Measurements from ENCODE around the gene PAPSS2.

DNA sequence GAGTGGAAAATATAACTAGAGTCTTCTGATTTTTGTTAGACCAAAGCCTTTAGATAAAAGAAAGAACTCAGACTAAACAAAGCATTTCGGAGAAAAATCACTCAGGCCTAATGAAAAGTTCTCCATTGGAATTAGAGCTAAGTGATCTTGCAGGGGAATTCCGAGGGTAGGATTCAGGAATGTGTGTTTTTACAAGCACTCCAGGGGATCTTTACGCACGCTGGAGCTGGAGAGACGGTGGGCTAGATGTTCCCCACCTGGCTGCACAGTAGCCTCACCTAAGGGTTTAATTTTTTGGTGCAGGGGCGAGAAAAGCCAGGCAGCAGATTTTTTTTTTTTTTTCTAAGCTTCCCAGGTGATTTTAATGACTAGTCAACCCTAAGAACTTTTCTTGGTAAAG, 7.9 kb upstream of the PAPSS2 start:
- TF ChIP-seq, protein P1, sequence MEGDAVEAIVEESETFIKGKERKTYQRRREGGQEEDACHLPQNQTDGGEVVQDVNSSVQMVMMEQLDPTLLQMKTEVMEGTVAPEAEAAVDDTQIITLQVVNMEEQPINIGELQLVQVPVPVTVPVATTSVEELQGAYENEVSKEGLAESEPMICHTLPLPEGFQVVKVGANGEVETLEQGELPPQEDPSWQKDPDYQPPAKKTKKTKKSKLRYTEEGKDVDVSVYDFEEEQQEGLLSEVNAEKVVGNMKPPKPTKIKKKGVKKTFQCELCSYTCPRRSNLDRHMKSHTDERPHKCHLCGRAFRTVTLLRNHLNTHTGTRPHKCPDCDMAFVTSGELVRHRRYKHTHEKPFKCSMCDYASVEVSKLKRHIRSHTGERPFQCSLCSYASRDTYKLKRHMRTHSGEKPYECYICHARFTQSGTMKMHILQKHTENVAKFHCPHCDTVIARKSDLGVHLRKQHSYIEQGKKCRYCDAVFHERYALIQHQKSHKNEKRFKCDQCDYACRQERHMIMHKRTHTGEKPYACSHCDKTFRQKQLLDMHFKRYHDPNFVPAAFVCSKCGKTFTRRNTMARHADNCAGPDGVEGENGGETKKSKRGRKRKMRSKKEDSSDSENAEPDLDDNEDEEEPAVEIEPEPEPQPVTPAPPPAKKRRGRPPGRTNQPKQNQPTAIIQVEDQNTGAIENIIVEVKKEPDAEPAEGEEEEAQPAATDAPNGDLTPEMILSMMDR (conservative IDR thresholded peaks at IDR 0.05 in 1 of 2, IDR thresholded peaks at IDR 0.05 in 1 of 2; ENCODE audit: low read depth in 1 of 2, low read length in 2 of 2), result no peak
- no peak for TF ChIP-seq EZH2 (IDR thresholded peaks at IDR 0.05; ENCODE audit: low read length, missing control alignments)
